HG03460 (cell line): ENCODE measurements around the gene DNAH14.
"Not testable (repeated sequence)": the region's sequence is repeated elsewhere in the genome, so short reads cannot be mapped to it uniquely, and the experiment has no call there.

Experiments
- ATAC-seq: cut with Tn5 transposase; IDR thresholded peaks from one replicate; pipeline ENCODE4 v1.9.1; 2021; ENCODE audit not compliant: unreplicated experiment

Gene DNAH14

DNA sequence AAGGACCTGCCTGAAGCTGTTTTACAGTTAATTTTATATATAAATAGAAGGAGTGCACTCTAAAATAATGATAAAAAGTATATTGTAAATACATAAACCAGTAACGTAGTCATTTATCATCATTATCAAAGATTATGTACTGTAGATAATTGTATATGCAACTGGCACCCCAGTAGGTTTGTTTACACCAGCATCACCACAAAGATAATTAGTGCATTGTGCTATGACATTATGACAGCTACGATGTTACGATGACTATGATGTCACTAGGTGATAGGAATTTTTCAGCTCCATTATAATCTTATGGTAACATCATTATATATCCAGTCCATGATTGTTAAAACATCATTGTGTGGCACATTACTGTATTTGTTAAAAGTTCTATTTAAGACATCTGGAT, 313.1 kb downstream of the DNAH14 start:
- no peak for ATAC-seq

DNA sequence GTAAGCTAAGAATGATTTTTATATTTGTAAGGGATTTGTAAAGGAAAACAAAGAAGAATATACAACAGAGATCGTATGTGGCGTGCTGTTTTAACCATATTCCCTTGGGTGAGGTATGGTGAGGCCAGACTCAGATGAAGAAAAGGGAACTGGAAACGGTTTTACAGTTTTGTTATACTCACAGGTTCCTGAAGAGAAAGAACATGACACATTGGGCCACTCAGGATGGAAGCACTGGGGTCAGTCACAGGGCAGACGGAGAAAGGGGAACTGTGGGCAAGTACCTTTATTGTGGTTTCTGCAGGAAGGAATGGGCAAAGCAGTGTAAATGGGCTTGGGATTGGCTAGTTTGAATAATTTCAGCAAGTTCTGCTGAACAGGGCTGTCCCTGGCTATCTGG, 321.0 kb downstream of the DNAH14 start:
- peak; percentile 96 for ATAC-seq

DNA sequence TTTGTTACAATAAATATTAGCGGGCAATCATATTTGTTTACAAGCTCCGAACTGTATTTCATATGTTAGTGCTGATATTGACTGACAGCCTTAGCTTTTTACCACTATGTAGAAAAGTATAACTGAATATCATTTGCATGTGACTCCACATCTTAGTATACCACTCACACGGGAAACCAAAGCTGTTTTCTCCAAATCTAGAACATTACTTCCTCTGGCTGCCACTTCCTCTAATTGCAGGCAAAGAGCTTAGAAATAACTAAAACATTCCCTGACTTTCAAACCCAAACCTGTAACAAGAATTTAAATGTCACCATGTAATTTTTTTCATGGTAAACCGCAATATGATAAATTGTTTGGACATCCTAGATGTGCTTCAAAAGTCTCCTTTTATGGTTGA, 323.7 kb downstream of the DNAH14 start:
- no peak for ATAC-seq

GRCh38 chr1:225253784-225254183, 324.3 kb downstream of the DNAH14 start:
- no peak for ATAC-seq

DNA sequence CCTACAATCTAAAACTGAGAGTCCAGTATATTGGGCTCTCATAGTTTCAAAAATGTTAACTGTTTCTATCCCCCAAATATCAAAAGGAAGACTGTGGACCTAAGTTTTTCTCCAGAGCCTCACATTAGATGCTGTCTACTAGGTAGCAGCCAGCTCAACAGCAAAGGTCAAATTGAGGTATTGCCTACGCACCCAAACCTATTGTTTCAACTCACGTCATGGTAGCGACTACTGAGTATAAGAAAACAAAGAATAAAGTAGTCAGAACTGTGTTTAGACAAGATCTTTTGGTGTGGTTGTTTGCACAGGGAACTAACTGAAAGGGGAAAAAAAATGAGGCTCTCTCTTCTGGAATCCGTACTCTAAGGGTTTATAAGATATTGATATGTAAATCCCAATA, 325.2 kb downstream of the DNAH14 start:
- no peak for ATAC-seq

- no peak for ATAC-seq
Measured at GRCh38 chr1:225257081-225257480, 327.6 kb downstream of the DNAH14 start.

- no peak for ATAC-seq
Measured at GRCh38 chr1:225258811-225259210, 329.3 kb downstream of the DNAH14 start.

GRCh38 chr1:225259542-225259941, 330.1 kb downstream of the DNAH14 start:
- no peak for ATAC-seq

DNA sequence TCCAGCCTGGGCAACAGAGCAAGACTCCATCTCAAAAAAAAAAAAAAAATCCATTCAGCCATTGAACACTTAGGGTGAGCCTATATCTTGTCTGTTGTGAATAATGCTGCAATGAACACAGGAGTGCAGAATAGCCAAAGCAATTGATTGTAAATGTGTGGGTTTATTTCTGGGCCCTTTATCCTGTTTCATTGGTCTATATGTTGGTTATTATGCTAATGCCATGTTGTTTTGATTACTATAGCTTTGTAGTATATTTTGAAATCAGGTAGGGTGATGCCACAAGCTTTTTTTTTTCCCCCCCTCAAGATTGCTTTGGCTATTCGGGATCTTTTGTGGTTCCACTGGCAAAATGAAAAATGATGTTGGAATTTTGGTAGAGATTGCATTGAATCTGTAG, 330.8 kb downstream of the DNAH14 start:
- no peak for ATAC-seq

DNA sequence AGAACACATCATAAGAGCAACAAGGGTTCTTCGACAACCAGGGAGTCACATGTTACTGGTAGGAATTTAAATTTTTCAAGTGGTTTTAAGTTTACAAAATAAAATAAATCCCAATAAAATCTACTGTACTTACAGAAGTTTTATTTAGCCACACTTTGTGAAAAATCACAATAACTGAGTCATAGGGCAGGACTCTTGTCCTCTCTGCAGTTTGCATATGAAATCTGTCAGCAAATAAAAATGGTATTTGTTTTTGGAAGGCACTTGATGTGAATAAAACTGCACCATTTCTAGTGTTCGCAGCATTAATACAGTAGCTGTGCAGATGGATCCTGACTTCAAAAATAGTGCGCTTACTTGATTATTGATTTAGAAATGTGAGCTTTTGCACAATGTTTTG, 348.0 kb downstream of the DNAH14 start:
- no peak for ATAC-seq

GRCh38 chr1:225280563-225280962, 351.1 kb downstream of the DNAH14 start:
- no peak for ATAC-seq

DNA sequence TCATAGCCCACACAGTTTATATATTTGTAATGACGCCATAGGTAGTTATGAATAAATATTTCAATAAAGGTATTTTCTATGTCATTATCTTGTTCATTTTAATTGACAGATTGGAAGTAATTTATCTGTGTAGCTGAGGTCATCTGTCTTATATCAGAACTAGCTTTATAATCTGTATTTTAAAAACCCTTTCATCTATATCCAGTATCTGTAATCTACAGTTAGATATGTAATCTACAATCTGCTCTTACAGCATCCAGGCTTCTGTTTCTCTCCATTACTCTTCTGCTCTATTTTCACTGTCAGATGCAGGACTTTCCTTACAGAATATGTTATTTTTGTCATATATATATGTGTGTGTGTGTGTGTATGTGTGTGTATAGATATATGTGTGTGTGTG, 360.8 kb downstream of the DNAH14 start:
- ATAC-seq, result no peak

DNA sequence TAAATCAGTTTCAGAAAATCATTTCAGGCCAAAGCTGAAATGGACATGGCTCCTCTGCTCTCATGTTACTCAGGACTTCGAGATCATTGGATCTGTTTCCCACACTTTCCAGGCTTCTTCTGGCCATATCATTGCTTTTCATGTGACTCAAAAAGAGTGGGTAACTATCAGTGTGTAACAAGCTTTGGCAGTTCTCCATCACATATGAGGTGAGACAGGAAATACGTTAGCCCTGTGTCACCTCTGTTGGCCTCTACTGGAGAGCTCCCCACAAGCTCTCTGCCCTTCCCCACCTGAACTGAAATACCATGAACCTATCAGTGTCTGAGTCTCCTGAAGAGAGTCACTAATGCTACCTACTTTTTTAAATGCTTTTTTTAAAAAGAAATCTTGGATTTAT, 370.1 kb downstream of the DNAH14 start:
- no peak for ATAC-seq

- no peak for ATAC-seq
Measured at GRCh38 chr1:225300381-225300780, 370.9 kb downstream of the DNAH14 start.

DNA sequence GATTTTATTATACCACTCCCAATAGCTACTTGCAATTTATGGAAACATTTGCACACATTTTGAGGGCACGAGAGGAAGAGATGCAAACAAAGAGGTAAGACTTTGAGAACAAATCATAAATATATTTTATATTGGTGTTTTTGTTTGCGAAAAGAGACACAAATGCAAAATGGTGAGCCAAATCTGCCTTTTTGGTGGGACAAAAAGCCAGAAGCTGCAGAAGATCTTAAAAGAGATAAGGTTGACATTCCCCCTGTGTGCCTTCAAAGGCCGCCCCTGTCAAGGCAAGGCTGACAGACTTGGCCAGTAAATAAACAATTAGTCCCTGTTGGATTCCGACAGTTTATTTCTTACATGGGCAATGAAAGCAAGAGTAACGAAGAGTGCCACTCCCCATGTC, 375.5 kb downstream of the DNAH14 start:
- no peak for ATAC-seq

DNA sequence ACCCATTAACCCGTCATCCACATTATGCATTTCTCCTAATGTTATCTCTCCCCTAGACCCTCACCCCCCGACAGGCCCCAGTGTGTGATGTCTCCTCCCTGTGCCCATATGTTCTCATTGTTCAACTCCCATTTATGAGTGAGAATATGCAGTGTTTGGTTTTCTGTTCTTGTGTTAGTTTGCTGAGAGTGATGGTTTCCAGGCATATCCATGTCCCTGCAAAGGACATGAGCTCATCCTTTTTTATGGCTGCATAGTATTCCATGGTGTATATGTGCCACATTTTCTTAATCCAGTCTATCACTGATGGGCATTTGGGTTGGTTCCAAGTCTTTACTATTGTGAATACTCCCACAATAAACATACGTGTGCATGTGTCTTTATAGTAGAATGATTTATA, 381.1 kb downstream of the DNAH14 start:
- ATAC-seq, result not testable (repeated sequence)

GRCh38 chr1:225318706-225319575, 389.5 kb downstream of the DNAH14 start:
- ATAC-seq, result peak; percentile 97

DNA sequence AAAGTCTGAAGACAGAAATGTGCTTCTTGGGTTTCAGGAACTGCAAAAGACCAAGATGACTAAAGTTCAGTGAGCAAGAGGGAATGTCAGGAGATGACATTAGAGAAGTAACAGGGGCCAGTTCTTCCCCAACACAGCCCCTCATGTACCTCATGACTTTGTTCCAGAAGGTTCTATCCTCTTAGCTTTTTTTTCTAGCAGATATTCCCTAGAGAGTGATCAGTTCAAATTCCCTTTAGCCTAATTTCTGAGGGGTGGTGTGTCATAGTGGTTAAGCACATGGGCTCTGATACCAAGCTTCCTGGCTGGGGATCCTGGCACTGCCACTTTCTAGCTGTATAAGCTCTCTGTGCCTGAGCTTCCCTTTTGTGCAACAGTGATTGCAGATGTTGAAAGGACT, 390.4 kb downstream of the DNAH14 start:
- ATAC-seq, result no peak

- ATAC-seq, result no peak
Measured at GRCh38 chr1:225321784-225322183, 392.3 kb downstream of the DNAH14 start.

- no peak for ATAC-seq
Measured at GRCh38 chr1:225329041-225329440, 399.6 kb downstream of the DNAH14 start.

DNA sequence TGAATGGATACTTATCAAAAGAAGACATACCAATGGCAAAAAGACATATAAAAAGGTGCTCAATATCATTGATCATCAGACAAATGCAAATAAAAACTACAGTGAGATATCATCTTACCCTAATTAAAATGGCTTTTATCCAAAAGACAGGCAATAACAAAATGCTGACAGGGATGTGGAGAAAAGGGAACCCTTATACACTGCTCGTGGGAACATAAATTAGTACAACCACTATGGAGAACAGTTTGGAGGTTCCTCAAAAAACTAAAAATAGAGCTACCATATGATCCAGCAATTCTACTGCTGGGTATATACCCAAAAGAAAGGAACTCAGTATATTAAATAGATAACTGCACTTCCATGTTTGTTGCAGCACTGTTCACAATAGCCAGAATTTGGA, 400.5 kb downstream of the DNAH14 start:
- not testable (repeated sequence) for ATAC-seq

- ATAC-seq, result no peak
Measured at GRCh38 chr1:225332686-225333085, 403.2 kb downstream of the DNAH14 start.
